ENCODE data around the gene DBT.

GRCh38 chr1:100298512-100298911, 48.9 kb upstream of the DBT start:
- TF ChIP-seq CTCF (IDR thresholded peaks at IDR 0.05) (no peak), EZH2 (IDR thresholded peaks at IDR 0.05) (no peak), EZH2phosphoT487 (IDR thresholded peaks at IDR 0.05) (no peak)
